HepG2 (cell line): ENCODE results near the gene TAMALIN. TPM values are rescaled to one million over a fixed set of nuclear protein-coding genes. Genes with fewer than 3 reads are reported as not detected.

Experiments used
- EED ChIP-seq: sonication (generic); formaldehyde crosslinking; IDR thresholded peaks from 2 replicates; pipeline ENCODE4 v1.5.0; 2020; ENCODE audit warnings: mild to moderate bottlenecking, missing genetic modification reagents
- HMG20B ChIP-seq: conservative IDR thresholded peaks from 2 replicates; pipeline ENCODE4 v1.6.1; 2016; ENCODE audit warnings: missing genetic modification reagents, missing compliant biosample characterization
- MAFG ChIP-seq: sonication (generic); formaldehyde crosslinking; IDR thresholded peaks from 2 replicates; pipeline ENCODE4 v1.5.1; 2020; ENCODE audit warnings: mild to moderate bottlenecking, missing genetic modification reagents
- MXI1 ChIP-seq: IDR thresholded peaks from 3 replicates; pipeline ENCODE4 v1.6.1; 2012; ENCODE audit warnings: low read depth, low read length, inconsistent platforms, borderline replicate concordance
- NR2C2 ChIP-seq: sonication (generic); formaldehyde crosslinking; IDR thresholded peaks from 2 replicates; pipeline ENCODE4 v1.4.0; 2020; ENCODE audit warnings: missing genetic modification reagents, mild to moderate bottlenecking, moderate library complexity, borderline replicate concordance
- TBP ChIP-seq: sonication (generic); formaldehyde crosslinking; IDR thresholded peaks from 2 replicates; pipeline ENCODE4 v1.5.0; 2020; ENCODE audit warnings: missing genetic modification reagents
- TSC22D2 ChIP-seq: sonication (generic); formaldehyde crosslinking; IDR thresholded peaks from 2 replicates; pipeline ENCODE4 v1.5.1; 2020; ENCODE audit warnings: missing genetic modification reagents, mild to moderate bottlenecking, borderline replicate concordance
- ZNF230 ChIP-seq: sonication (generic); formaldehyde crosslinking; IDR thresholded peaks from 2 replicates; pipeline ENCODE4 v1.4.0; 2020; ENCODE audit warnings: mild to moderate bottlenecking, missing genetic modification reagents
- ZNF292 ChIP-seq: sonication (generic); formaldehyde crosslinking; IDR thresholded peaks from 2 replicates; pipeline ENCODE4 v1.8.1; 2022; ENCODE audit warnings: mild to moderate bottlenecking, low read depth, missing genetic modification reagents, borderline replicate concordance
- ZNF44 ChIP-seq: sonication (generic); formaldehyde crosslinking; IDR thresholded peaks from 2 replicates; pipeline ENCODE4 v1.5.1; 2020; ENCODE audit warnings: mild to moderate bottlenecking, missing genetic modification reagents
- ZNF619 ChIP-seq: sonication (generic); formaldehyde crosslinking; IDR thresholded peaks from 2 replicates; pipeline ENCODE4 v1.4.0; 2020; ENCODE audit warnings: mild to moderate bottlenecking, missing genetic modification reagents
- ZNF713 ChIP-seq: sonication (generic); formaldehyde crosslinking; IDR thresholded peaks from 2 replicates; pipeline ENCODE4 v1.4.0; 2020; ENCODE audit warnings: mild to moderate bottlenecking, missing genetic modification reagents
- polyA plus RNA-seq, 8 experiments: library from polyadenylated mRNA; depleted of rRNA in 3 of 8; stranded (reverse) in 7 of 8; unstranded in 1 of 8; fragments of >200 nt; fragmentation: Illumina TruSeq in 4 of 8; extraction: Trizol in 4 of 8; gene quantifications; 2 replicates each; pipeline versions ENCODE4 v1.2.1 to v1.2.3, GENCODE V29; 2011 to 2016; ENCODE audit warnings: low read depth in 4 of 8, missing spikeins in 1 of 8, mixed read lengths in 1 of 8; ENCODE audit not compliant: insufficient read depth in 1 of 8
- total RNA-seq, 5 experiments: library from RNA; depleted of rRNA; stranded (reverse); fragments of >200 nt; fragmentation: Illumina TruSeq; extraction: Trizol; gene quantifications; 2 replicates each; pipeline ENCODE4 v1.2.3, GENCODE V29; 2016; ENCODE audit warnings: low read depth in 1 of 5
- TF ChIP-seq, protein P1 (sequence below): sonication (generic); formaldehyde crosslinking; IDR thresholded peaks from 2 replicates; pipeline ENCODE4 v1.5.1; 2020; ENCODE audit warnings: mild to moderate bottlenecking, missing genetic modification reagents, moderate library complexity
- TF ChIP-seq, protein P2 (sequence below): sonication (generic); formaldehyde crosslinking; IDR thresholded peaks from 2 replicates; pipeline ENCODE4 v1.8.0; 2022; ENCODE audit warnings: missing genetic modification reagents, low read depth, mild to moderate bottlenecking, borderline replicate concordance
- TF ChIP-seq, protein P3 (sequence below), 2 experiments: fragments of 450-650 bp in 1 of 2; sonication (generic) in 1 of 2; formaldehyde crosslinking in 1 of 2; IDR thresholded peaks; 2 replicates each; pipeline versions ENCODE4 v1.6.1 to v1.8.0; 2016 to 2022; ENCODE audit warnings: antibody characterized with exemption in 1 of 2, mild to moderate bottlenecking in 1 of 2, missing genetic modification reagents in 1 of 2

Gene TAMALIN
- total and polyA plus RNA-seq, 2 of the 13 experiments (the other 11 are each of a cell fraction or from before 2014, with no cell fraction given) = 2.9 to 10.9 TPM

DNA sequence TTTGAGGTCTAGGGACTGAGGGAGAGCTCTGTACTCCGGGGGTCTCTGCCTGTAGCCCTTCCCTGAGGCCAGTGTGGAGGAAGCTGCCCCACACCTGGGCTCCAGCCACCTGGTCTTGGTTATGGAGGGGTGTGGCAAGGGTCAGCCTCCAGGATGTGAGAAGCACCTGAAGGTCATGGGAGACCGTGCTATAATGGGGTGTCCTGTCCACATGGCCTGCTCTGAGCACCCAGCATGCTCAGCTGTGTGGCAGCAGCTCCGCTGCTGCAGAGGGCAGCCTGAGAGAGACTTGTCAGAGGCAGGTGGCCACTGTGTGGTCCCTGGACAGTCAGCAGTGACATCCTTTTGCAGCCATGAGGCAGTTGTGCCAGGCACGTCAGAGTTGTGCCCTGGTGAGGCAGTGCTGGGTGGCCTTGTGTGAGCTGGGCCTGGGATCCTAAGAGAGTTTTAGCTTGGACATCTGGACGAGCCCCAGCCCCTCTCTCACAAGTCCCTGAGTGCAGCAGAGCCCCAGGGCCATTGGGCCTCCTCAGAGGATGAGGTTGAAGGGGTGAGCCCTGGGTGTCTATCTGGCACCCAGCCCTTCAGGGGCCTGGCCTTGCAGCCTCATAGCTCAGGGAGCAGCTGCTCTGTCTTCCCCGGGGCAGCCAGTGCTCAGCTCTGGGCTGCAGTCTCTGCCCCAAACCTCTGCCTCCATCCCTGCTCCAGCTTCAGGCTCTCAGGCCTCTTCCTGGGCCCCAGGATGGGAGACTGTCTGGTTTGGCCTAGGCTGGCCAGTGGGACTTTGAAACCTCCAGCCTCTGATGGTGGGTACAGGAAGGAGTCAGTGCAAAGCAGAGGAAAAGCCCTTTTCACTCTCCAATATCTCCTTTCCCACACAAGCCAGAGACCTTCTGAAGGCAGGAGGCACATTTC lies 55.7 kb downstream of the TAMALIN start (continued):
- TF ChIP-seq ZNF713 (CRISPR knock-in tag) (no peak), TSC22D2 (CRISPR knock-in tag) (no peak), MXI1 (no peak), MAFG (no peak), ZNF44 (CRISPR knock-in tag) (no peak; the same call in 1 of the 2 replicates), ZNF292 (no peak), NR2C2 (CRISPR knock-in tag) (peak; percentile 23; the same call in 1 of the 2 replicates), ZNF230 (CRISPR knock-in tag) (no peak), EED (no peak), ZNF619 (CRISPR knock-in tag) (no peak), HMG20B (no peak), TBP (no peak)
- TF ChIP-seq, protein P1, sequence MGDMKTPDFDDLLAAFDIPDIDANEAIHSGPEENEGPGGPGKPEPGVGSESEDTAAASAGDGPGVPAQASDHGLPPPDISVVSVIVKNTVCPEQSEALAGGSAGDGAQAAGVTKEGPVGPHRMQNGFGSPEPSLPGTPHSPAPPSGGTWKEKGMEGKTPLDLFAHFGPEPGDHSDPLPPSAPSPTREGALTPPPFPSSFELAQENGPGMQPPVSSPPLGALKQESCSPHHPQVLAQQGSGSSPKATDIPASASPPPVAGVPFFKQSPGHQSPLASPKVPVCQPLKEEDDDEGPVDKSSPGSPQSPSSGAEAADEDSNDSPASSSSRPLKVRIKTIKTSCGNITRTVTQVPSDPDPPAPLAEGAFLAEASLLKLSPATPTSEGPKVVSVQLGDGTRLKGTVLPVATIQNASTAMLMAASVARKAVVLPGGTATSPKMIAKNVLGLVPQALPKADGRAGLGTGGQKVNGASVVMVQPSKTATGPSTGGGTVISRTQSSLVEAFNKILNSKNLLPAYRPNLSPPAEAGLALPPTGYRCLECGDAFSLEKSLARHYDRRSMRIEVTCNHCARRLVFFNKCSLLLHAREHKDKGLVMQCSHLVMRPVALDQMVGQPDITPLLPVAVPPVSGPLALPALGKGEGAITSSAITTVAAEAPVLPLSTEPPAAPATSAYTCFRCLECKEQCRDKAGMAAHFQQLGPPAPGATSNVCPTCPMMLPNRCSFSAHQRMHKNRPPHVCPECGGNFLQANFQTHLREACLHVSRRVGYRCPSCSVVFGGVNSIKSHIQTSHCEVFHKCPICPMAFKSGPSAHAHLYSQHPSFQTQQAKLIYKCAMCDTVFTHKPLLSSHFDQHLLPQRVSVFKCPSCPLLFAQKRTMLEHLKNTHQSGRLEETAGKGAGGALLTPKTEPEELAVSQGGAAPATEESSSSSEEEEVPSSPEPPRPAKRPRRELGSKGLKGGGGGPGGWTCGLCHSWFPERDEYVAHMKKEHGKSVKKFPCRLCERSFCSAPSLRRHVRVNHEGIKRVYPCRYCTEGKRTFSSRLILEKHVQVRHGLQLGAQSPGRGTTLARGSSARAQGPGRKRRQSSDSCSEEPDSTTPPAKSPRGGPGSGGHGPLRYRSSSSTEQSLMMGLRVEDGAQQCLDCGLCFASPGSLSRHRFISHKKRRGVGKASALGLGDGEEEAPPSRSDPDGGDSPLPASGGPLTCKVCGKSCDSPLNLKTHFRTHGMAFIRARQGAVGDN (CRISPR knock-in tag) = peak; percentile 78
- TF ChIP-seq, protein P2, sequence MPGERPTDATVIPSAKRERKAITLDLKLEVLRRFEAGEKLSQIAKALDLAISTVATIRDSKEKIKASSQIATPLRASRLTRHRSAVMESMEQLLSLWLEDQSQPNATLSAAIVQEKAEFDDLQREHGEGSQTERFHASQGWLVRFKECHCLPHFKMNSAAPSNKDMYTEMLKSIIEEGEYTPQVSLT (CRISPR knock-in tag) = no peak
- TF ChIP-seq, protein P3, sequence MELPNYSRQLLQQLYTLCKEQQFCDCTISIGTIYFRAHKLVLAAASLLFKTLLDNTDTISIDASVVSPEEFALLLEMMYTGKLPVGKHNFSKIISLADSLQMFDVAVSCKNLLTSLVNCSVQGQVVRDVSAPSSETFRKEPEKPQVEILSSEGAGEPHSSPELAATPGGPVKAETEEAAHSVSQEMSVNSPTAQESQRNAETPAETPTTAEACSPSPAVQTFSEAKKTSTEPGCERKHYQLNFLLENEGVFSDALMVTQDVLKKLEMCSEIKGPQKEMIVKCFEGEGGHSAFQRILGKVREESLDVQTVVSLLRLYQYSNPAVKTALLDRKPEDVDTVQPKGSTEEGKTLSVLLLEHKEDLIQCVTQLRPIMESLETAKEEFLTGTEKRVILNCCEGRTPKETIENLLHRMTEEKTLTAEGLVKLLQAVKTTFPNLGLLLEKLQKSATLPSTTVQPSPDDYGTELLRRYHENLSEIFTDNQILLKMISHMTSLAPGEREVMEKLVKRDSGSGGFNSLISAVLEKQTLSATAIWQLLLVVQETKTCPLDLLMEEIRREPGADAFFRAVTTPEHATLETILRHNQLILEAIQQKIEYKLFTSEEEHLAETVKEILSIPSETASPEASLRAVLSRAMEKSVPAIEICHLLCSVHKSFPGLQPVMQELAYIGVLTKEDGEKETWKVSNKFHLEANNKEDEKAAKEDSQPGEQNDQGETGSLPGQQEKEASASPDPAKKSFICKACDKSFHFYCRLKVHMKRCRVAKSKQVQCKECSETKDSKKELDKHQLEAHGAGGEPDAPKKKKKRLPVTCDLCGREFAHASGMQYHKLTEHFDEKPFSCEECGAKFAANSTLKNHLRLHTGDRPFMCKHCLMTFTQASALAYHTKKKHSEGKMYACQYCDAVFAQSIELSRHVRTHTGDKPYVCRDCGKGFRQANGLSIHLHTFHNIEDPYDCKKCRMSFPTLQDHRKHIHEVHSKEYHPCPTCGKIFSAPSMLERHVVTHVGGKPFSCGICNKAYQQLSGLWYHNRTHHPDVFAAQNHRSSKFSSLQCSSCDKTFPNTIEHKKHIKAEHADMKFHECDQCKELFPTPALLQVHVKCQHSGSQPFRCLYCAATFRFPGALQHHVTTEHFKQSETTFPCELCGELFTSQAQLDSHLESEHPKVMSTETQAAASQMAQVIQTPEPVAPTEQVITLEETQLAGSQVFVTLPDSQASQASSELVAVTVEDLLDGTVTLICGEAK (IDR thresholded peaks at IDR 0.05) = no peak
- TF ChIP-seq, protein P3 (CRISPR knock-in tag; IDR thresholded peaks at IDR 0.05) = peak; percentile 57; the same call in 1 of the 2 replicates
